Measurements from ENCODE around the gene EHMT1. TPM values are rescaled to one million over a fixed set of nuclear protein-coding genes. Genes with fewer than 3 reads are reported as not detected.

EHMT1 gene
- total RNA-seq, 2 donors from 2014 or later, result 56.2 to 97.9 TPM

DNA sequence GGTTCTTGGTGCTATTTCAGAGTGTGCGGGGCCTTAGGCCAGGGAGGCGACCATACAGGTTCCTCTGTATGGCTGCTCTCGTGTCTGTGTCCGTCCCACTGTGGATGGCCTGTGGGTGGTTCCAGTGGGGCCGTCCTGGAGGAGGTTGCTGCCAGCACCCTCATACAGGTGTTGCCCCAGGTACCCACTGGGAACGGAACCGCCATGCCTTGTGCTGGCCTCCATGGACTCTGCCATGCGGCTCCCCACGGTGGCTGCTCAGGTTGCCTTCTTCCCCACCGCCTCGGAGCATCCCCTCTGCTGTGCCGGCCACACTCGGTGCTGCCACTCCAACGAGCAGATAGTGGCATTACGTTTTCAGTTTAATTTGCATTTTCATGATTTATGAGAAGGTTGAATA lies 129.5 kb downstream of the EHMT1 start:
- no peak overlapping the region for H3K4me3 ChIP-seq
- TF ChIP-seq, protein P1, sequence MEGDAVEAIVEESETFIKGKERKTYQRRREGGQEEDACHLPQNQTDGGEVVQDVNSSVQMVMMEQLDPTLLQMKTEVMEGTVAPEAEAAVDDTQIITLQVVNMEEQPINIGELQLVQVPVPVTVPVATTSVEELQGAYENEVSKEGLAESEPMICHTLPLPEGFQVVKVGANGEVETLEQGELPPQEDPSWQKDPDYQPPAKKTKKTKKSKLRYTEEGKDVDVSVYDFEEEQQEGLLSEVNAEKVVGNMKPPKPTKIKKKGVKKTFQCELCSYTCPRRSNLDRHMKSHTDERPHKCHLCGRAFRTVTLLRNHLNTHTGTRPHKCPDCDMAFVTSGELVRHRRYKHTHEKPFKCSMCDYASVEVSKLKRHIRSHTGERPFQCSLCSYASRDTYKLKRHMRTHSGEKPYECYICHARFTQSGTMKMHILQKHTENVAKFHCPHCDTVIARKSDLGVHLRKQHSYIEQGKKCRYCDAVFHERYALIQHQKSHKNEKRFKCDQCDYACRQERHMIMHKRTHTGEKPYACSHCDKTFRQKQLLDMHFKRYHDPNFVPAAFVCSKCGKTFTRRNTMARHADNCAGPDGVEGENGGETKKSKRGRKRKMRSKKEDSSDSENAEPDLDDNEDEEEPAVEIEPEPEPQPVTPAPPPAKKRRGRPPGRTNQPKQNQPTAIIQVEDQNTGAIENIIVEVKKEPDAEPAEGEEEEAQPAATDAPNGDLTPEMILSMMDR (IDR thresholded peaks at IDR 0.05), result no peak
- no peaks in the 10 kb centered on the region for H3K27me3 ChIP-seq
- no peaks in the 10 kb centered on the region for H3K4me1 ChIP-seq
- no peak overlapping the region for H3K27ac ChIP-seq
- no peak overlapping the region for H3K9ac ChIP-seq (ENCODE audit: low read depth in 2 of 2, low read length in 2 of 2)
- H3K36me3 ChIP-seq, result peaks cover 7% of the 10 kb centered on the region
- H3K9me3 ChIP-seq, result no peaks in the 10 kb centered on the region
- intact Hi-C loops (cut with DNase I), result no loop called here
- DNase-seq, result no peak

DNA sequence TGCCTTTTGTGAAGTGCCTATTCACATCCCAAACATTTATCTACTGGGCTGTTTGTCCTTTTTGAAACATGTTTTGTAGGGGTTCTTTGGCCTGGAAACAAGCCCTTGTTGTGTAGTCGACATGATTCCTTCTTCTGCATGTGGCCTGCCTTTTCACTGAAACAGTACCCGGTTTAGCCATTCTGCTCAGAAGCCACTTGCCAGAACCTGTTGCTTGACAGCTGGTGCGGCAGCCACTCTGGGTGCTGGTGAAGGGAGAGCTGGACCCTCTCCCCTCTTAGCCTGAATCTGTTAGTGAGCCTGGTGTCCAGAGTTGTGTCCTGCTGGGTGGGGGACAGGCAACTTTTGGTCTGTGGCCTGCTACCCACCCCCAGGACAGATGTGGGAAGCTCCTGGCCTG lies 129.9 kb downstream of the EHMT1 start:
- Histone ChIP-seq H3K4me3 (no peak overlapping the region), H3K4me1 (no peaks in the 10 kb centered on the region), H3K27me3 (no peaks in the 10 kb centered on the region), H3K27ac (no peak overlapping the region), H3K9ac (ENCODE audit: low read depth in 2 of 2, low read length in 2 of 2) (no peak overlapping the region), H3K36me3 (peaks cover 7% of the 10 kb centered on the region), H3K9me3 (no peaks in the 10 kb centered on the region)
- intact Hi-C loops (cut with DNase I), result no loop called here
- DNase-seq, result no peak
- TF ChIP-seq, protein P1 (IDR thresholded peaks at IDR 0.05), result no peak

DNA sequence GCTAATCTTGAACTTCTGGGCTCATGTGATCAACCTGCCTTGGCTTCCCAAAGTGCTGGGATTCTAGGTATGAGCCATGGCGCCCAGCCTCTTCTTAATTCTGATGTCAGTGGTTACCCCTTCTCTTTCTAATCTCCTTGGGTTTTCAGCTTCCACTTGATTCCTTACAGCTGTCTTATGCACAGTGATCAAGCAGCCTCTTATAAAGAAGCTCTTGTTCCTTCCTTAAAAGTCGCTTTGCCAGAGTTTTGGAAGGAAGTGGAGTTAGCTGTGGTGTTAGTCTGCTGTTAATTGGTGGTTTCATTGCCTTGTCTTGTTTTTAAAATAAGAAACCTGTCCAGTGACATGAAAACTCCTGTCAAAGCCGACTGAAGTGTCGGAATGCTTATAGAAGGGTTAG lies 130.7 kb downstream of the EHMT1 start:
- no peak overlapping the region for H3K9ac ChIP-seq (ENCODE audit: low read depth in 2 of 2, low read length in 2 of 2)
- no peak overlapping the region for H3K27ac ChIP-seq
- TF ChIP-seq, protein P1 (IDR thresholded peaks at IDR 0.05), result no peak
- no peak for DNase-seq
- no peaks in the 10 kb centered on the region for H3K4me1 ChIP-seq
- intact Hi-C loops (cut with DNase I), result no loop called here
- H3K27me3 ChIP-seq, result no peaks in the 10 kb centered on the region
- no peaks in the 10 kb centered on the region for H3K9me3 ChIP-seq
- H3K36me3 ChIP-seq, result peaks cover 2% of the 10 kb centered on the region
- no peak overlapping the region for H3K4me3 ChIP-seq

GRCh38 chr9:137750007-137750406 lies 131.2 kb downstream of the EHMT1 start:
- Histone ChIP-seq H3K27me3 (no peaks in the 10 kb centered on the region), H3K9me3 (no peaks in the 10 kb centered on the region), H3K36me3 (no peaks in the 10 kb centered on the region), H3K4me1 (no peaks in the 10 kb centered on the region), H3K27ac (no peak overlapping the region), H3K9ac (ENCODE audit: low read depth in 2 of 2, low read length in 2 of 2) (no peak overlapping the region), H3K4me3 (no peak overlapping the region)
- intact Hi-C loops (cut with DNase I), result no loop called here
- no peak for DNase-seq
- TF ChIP-seq, protein P1 (IDR thresholded peaks at IDR 0.05), result no peak

DNA sequence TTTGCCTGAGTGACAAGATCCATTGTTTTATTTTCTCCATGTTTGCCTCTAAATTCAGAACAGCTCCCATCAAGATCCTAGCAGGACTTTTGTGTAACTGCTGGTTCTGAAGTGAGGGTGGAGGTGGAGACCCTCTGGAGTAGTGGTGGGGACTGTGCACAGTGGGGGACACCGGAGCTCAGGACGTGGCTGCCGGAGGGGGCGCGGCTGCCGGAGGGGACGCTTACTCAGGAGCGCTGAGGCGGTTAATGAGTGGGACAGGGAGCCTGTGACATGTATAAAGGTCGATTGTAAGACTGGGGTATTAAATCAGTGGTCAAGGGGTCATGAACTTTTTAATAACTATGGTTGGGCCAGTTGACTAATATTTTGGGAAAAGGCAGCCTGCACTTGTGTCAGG lies 131.8 kb downstream of the EHMT1 start:
- intact Hi-C loops (cut with DNase I), result no loop called here

More for the DNA sequence above, 131.8 kb downstream of the EHMT1 start:
- Histone ChIP-seq H3K27ac (no peak overlapping the region), H3K36me3 (no peaks in the 10 kb centered on the region), H3K27me3 (no peaks in the 10 kb centered on the region), H3K4me3 (no peak overlapping the region), H3K9me3 (no peaks in the 10 kb centered on the region), H3K9ac (ENCODE audit: low read depth in 2 of 2, low read length in 2 of 2) (no peak overlapping the region), H3K4me1 (no peaks in the 10 kb centered on the region)
- DNase-seq, result no peak
- TF ChIP-seq, protein P1 (IDR thresholded peaks at IDR 0.05), result no peak

Measured in colonic mucosa (tissue), 4 donors.